Common myeloid progenitor, CD34-positive (primary cell): Measurements from ENCODE around the gene LMNTD2.
A peak's percentile ranks its signal among the peaks of the same experiment; 100 is the strongest.

Experiments used
- CTCF ChIA-PET: fragments of 350-600 bp; sonication (Branson Sonifier 250); formaldehyde crosslinking; loops from one replicate; lab custom pipeline; 2021; ENCODE audit warnings: antibody characterized with exemption; lab: Charles Lee
- POLR2A ChIA-PET: fragments of 350-600 bp; sonication (Branson Sonifier 250); formaldehyde crosslinking; loops from one replicate; lab custom pipeline; 2021; ENCODE audit warnings: antibody characterized with exemption; lab: Charles Lee
- DNase-seq, 3 donors: peaks; one replicate each; pipeline versions ENCODE4 v3.0.0 to v3.0.0-alpha.2; 2013
- H3K27ac ChIP-seq, 2 experiments: 1 replicate in 1 of 2; 2 replicates in 1 of 2; pipeline ENCODE4 v1.7.0; 2013; ENCODE audit warnings: inconsistent platforms in 2 of 2, low read length in 2 of 2, mild to moderate bottlenecking in 2 of 2, low read depth in 1 of 2, moderate library complexity in 1 of 2; ENCODE audit not compliant: severe bottlenecking in 2 of 2, insufficient read depth in 1 of 2, poor library complexity in 1 of 2
- H3K27me3 ChIP-seq, 5 experiments: replicated peaks in 2 of 5; 1 replicate in 3 of 5; 2 replicates in 2 of 5; pipeline versions ENCODE4 v1.6.1 to v1.7.0; 2013; ENCODE audit warnings: low read length in 4 of 5, mild to moderate bottlenecking in 2 of 5, moderate library complexity in 2 of 5, inconsistent platforms in 1 of 5; ENCODE audit not compliant: insufficient read depth in 5 of 5, control insufficient read depth in 4 of 5
- H3K36me3 ChIP-seq, 4 experiments: 1 replicate in 2 of 4; 2 replicates in 2 of 4; pipeline versions ENCODE4 v1.6.1 to v1.7.0; 2013; ENCODE audit warnings: low read length in 3 of 4, control low read depth in 1 of 4, mild to moderate bottlenecking in 1 of 4; ENCODE audit not compliant: control insufficient read depth in 4 of 4, insufficient read depth in 4 of 4
- H3K4me1 ChIP-seq, 4 experiments: 1 replicate in 3 of 4; 2 replicates in 1 of 4; pipeline versions ENCODE4 v1.6.1 to v1.7.1; 2013; ENCODE audit warnings: low read length in 3 of 4, mild to moderate bottlenecking in 3 of 4, control low read depth in 1 of 4, inconsistent platforms in 1 of 4, moderate library complexity in 1 of 4; ENCODE audit not compliant: control insufficient read depth in 4 of 4, insufficient read depth in 4 of 4; ENCODE audit errors: control extremely low read depth in 1 of 4
- H3K4me3 ChIP-seq, 7 experiments: 1 replicate in 4 of 7; 2 replicates in 3 of 7; pipeline versions ENCODE4 v1.5.1 to v1.7.0; 2013; ENCODE audit warnings: mild to moderate bottlenecking in 7 of 7, low read length in 6 of 7, moderate library complexity in 6 of 7, inconsistent platforms in 2 of 7, low read depth in 2 of 7, control low read depth in 1 of 7; ENCODE audit not compliant: insufficient read depth in 4 of 7, control insufficient read depth in 1 of 7; ENCODE audit errors: extremely low read depth in 1 of 7
- H3K9me3 ChIP-seq, 5 experiments: 1 replicate in 4 of 5; 2 replicates in 1 of 5; pipeline versions ENCODE4 v1.6.1 to v1.7.1; 2013; ENCODE audit warnings: low read length in 4 of 5, mild to moderate bottlenecking in 2 of 5, inconsistent platforms in 1 of 5, low read depth in 1 of 5, moderate library complexity in 1 of 5; ENCODE audit not compliant: control insufficient read depth in 4 of 5, insufficient read depth in 2 of 5; ENCODE audit errors: control extremely low read depth in 1 of 5
- WGBS: methylation state at CpG from one replicate; pipeline ENCODE4 v1.1.5; 2013; ENCODE audit not compliant: insufficient coverage; 5-methylcytosine and 5-hydroxymethylcytosine counted together

The LMNTD2 gene

GRCh38 chr11:506238-506994, 54.1 kb downstream of the LMNTD2 start:
- peaks cover 0 to 20% (median 7%) of the 10 kb centered on the region in 4 experiments for H3K36me3 ChIP-seq

DNA sequence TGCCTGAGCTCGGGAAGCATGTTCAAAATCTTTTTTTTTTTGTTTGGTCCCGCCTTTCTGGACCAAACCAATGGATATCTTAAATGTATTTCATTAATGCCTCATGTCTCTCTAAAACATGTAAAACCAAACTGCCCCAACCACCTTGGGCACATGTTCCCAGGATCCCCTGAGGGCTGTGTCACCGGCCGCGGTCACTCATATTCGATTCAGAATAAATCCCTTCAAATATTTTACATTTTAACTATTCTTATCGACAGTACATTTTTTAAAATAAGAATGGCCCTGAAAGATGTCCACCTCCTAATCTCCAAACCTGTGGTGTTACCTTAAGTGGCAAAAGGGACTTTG, 55.6 kb downstream of the LMNTD2 start:
- DNase-seq: no peak
- Histone ChIP-seq H3K4me1 (peaks cover 3 to 40% (median 37%) of the 10 kb centered on the region in 4 experiments), H3K27me3 (peaks cover 0 to 2% (median 0%) of the 10 kb centered on the region in 5 experiments), H3K4me3 (peak overlapping the region in 4 of 7 experiments; percentile 44 to 77 (median 67)), H3K27ac (peak overlapping the region in 1 of 2 experiments; percentile 99), H3K9me3 (no peaks in the 10 kb centered on the region), H3K36me3 (peaks cover 2 to 31% (median 12%) of the 10 kb centered on the region in 4 experiments)
- ChIA-PET CTCF (interaction anchor here (0.7 to 1.9 kb wide), 4 partner anchors 13 to 409 kb away, joined by 3 to 5 read pairs (median 3); no protein-coding TSS in a partner anchor), POLR2A (interaction anchor here (0.7 kb wide), 1 partner anchor 55 kb away, joined by 3 read pairs; no protein-coding TSS in a partner anchor)
- WGBS: 100% methylated on average over 5 of the region's 7 CpGs

More at GRCh38 chr11:506238-506994, 54.1 kb downstream of the LMNTD2 start:
- CTCF ChIA-PET: interaction anchor here (1.0 to 1.9 kb wide), 3 partner anchors 11 to 99 kb away, joined by 3 to 5 read pairs (median 4); no protein-coding TSS in a partner anchor
- Histone ChIP-seq H3K27me3 (peaks cover 0 to 2% (median 0%) of the 10 kb centered on the region in 5 experiments), H3K27ac (peak overlapping the region; percentile 99), H3K9me3 (no peaks in the 10 kb centered on the region), H3K4me3 (peak overlapping the region; percentile 48 to 91 (median 79)), H3K4me1 (peaks cover 3 to 40% (median 37%) of the 10 kb centered on the region in 4 experiments)
- POLR2A ChIA-PET: interaction anchor here (0.6 to 1.4 kb wide), 4 partner anchors 8 to 92 kb away, joined by 3 to 5 read pairs (median 3); partner anchors contain the start of genes PTDSS2 and SIGIRR
- WGBS: under 1% methylated on average over 46 of the region's 71 CpGs
- peak; percentile 97 to 98 (median 98) for DNase-seq
